GM21526 (cell line): ENCODE data around the gene USP26.
"Not testable (repeated sequence)": the region's sequence is repeated elsewhere in the genome, so short reads cannot be mapped to it uniquely, and the experiment has no call there.

Experiments
- ATAC-seq: cut with Tn5 transposase; IDR thresholded peaks from one replicate; pipeline ENCODE4 v1.9.1; 2021; ENCODE audit warnings: moderate library complexity; ENCODE audit not compliant: unreplicated experiment, low FRiP score

Gene USP26

GRCh38 chrX:133097031-133097430, at the start of gene USP26:
Gene USP26, minus strand, starts transcription at chrX:133097109. Its CDS starts 68,889 bp downstream, at chrX:133028220.
- no peak for ATAC-seq

GRCh38 chrX:133134282-133134681, 37.4 kb upstream of the USP26 start:
- ATAC-seq: no peak

GRCh38 chrX:133120406-133120805, 23.5 kb upstream of the USP26 start:
- no peak for ATAC-seq

- no peak for ATAC-seq
These were observed 2.7 kb downstream of the USP26 start for GRCh38 chrX:133094098-133094731.

GRCh38 chrX:133090236-133090809, 6.6 kb downstream of the USP26 start:
- ATAC-seq: no peak

GRCh38 chrX:133089411-133089810, 7.5 kb downstream of the USP26 start:
- no peak for ATAC-seq

- no peak for ATAC-seq
These were observed 11.1 kb downstream of the USP26 start for GRCh38 chrX:133085785-133086184.

GRCh38 chrX:133085056-133085455, 11.9 kb downstream of the USP26 start:
- not testable (repeated sequence) for ATAC-seq

- no peak for ATAC-seq
These were observed 13.0 kb downstream of the USP26 start for GRCh38 chrX:133083899-133084298.

- no peak for ATAC-seq
These were observed 14.9 kb downstream of the USP26 start for GRCh38 chrX:133081990-133082389.

- ATAC-seq: not testable (repeated sequence)
These were observed 19.1 kb downstream of the USP26 start for GRCh38 chrX:133077856-133078255.

GRCh38 chrX:133072566-133072965, 24.3 kb downstream of the USP26 start:
- no peak for ATAC-seq

GRCh38 chrX:133068461-133068860, 28.4 kb downstream of the USP26 start:
- ATAC-seq: no peak

GRCh38 chrX:133056341-133056740, 40.6 kb downstream of the USP26 start:
- no peak for ATAC-seq

GRCh38 chrX:133054761-133055405, 42.0 kb downstream of the USP26 start:
- ATAC-seq: no peak

GRCh38 chrX:133053861-133054598, 42.9 kb downstream of the USP26 start:
- ATAC-seq: no peak

- ATAC-seq: no peak
These were observed 48.2 kb downstream of the USP26 start for GRCh38 chrX:133048751-133049150.

GRCh38 chrX:133046601-133047000, 50.3 kb downstream of the USP26 start:
- no peak for ATAC-seq

GRCh38 chrX:133045986-133046385, 50.9 kb downstream of the USP26 start:
- no peak for ATAC-seq

GRCh38 chrX:133044145-133044786, 52.6 kb downstream of the USP26 start:
- ATAC-seq: not testable (repeated sequence)

GRCh38 chrX:133042260-133042659, 54.6 kb downstream of the USP26 start:
- no peak for ATAC-seq
